ENCODE results near the gene ALDH1A2.
"Not testable (repeated sequence)": the region's sequence is repeated elsewhere in the genome, so short reads cannot be mapped to it uniquely, and the experiment has no call there.

Gene ALDH1A2

DNA sequence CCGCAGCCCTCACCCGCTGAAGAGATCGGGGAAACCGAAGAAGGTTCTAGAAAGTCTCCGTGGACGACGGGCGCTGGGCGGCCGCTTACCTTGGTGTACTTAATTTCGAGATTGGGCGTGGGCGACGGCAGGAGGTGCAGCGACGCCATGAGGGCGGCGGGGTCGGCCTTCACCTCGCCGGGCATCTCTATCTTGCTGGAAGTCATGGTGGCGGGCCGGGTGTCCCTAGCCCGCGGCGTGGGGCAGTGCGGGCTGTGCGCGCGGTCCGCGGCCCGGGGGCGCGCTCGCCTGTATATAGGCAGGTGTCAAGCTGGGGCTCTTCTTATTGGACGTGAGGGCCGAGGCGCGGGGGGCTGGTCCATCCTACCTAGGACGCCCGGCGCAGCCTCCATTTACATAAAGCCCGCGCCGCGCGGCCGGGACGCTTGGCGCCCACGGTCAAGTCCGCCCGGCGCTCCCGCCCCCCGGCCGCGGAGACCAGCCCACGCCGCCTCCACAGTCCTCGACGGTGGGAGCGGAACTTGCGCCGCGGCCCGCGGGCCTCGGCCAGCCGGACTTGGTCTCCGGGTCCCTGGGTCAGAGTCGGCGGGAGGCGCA is at the start of gene ALDH1A2:
Gene ALDH1A2 (minus strand): TSS at position 267 of the 597 bp plus-strand sequence. CDS start 61 bp downstream, at position 206.
- no peak for DNase-seq (ENCODE audit: low spot score)

GRCh38 chr15:58114812-58115211 is 49.3 kb upstream of the ALDH1A2 start:
- DNase-seq (ENCODE audit: low spot score) = no peak

- DNase-seq (ENCODE audit: low spot score) = no peak
Measured at GRCh38 chr15:58114388-58114787, 48.9 kb upstream of the ALDH1A2 start.

DNA sequence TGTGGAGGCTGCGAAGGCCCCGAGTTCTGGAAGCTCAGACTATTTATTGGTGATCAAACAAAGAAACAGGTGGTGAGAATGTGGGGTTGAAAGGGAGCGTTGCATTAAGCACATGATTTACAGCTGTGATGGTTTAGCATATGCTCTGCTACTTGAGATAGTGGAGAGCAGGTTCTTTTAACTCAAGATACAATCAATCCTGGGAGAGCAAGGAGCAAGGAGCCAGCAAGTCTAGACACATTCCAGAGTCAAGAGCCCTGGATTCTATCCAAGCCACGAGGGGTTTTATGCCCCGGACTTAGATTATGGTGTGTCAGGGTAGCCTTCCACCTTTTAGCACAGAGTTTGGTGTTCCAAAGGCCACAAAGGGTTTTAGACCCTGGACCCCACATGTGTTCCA is 47.8 kb upstream of the ALDH1A2 start:
- DNase-seq (ENCODE audit: low spot score) = not testable (repeated sequence)

DNA sequence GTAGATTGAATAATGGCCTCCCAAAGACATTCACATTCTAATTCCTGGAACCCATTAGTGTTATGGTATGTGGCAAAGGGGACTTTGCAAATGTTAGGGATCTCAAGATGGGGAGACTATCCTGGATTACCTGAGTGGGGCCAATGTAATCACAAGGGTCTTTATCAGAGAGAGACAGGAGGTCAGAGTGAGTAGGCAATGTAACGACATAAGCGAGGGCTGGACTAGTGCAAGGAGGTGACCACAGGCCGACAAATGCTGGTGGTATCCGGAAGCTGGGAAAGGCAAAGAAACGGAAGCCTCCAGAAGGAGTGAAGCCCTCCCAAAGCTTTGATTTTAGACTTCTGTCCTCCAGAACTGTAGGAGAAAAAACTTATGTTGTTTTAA is 46.2 kb upstream of the ALDH1A2 start:
- DNase-seq (ENCODE audit: low spot score) = no peak

- no peak for DNase-seq (ENCODE audit: low spot score)
Measured at GRCh38 chr15:58110999-58111717, 45.6 kb upstream of the ALDH1A2 start.

DNA sequence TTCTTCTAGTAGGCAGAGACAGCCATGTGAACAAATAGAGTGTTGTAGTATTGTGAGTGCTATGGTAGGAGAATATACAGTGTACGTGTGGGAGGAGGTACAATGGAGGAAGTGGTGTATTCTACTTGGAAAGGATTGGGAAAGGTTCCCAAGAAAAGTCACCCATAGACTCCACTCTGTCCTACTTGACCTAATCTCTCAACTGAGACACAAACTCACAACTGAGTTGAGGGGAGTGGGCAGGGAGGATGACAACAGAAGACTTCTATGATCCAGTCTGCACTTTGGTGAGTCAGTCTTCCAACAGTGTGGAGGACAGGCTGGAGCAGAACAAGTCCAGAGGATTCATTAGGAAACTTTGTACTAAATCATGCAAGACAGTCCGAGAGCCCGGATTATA is 43.9 kb upstream of the ALDH1A2 start:
- no peak for DNase-seq (ENCODE audit: low spot score)

GRCh38 chr15:58108117-58108516 is 42.6 kb upstream of the ALDH1A2 start:
- DNase-seq (ENCODE audit: low spot score) = no peak

DNA sequence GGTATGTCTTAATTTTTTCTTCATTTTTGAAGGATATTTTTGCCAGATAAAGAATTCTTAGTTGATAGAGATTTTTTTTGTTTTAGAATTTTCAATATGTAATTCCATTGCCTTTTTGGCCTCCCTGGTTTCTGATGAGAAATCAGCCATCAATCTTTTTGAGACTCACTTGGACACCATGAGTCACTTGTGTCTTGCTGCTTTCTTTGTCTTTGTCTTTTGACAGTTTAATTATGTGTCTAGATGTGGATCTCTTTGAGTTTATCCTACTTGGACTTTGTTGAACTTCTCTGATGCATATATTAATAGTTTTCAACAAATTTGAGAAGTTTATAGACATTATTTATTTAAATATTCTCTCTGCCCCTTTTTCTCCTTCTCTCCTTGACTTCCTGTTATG is 38.0 kb upstream of the ALDH1A2 start:
- peak; percentile 1 for DNase-seq (ENCODE audit: low spot score)

DNA sequence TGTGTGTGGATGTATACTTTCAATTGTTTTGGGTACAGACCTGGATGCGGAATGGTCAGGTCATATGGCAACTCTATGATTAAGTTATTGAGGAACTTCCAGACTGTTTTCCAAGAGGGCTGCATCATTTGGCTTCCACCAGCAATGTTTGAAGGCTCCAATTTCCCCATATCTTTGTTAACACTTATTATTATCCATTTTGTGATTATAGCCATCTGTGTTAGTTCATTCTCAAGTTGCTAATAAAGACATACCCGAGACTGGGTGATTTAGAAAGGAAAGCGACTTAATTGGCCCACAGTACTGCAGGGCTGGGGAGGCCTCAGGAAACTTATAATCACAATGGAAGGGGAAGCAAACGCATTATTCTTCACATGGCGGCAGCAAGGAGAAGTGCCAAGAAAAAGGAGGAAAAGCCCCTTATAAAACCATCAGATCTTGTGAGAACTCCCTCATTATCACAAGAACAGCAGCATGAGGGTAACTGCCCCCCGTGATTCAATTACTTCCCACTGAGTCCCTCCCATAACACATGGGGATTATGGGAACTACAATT is 31.1 kb upstream of the ALDH1A2 start:
- no peak for DNase-seq (ENCODE audit: low spot score)

GRCh38 chr15:58095415-58095814 is 29.9 kb upstream of the ALDH1A2 start:
- no peak for DNase-seq (ENCODE audit: low spot score)

- no peak for DNase-seq (ENCODE audit: low spot score)
Measured at GRCh38 chr15:58087871-58088270, 22.4 kb upstream of the ALDH1A2 start.

GRCh38 chr15:58086491-58086890 is 21.0 kb upstream of the ALDH1A2 start:
- DNase-seq (ENCODE audit: low spot score) = peak; percentile 11

GRCh38 chr15:58083526-58083925 is 18.0 kb upstream of the ALDH1A2 start:
- no peak for DNase-seq (ENCODE audit: low spot score)

DNA sequence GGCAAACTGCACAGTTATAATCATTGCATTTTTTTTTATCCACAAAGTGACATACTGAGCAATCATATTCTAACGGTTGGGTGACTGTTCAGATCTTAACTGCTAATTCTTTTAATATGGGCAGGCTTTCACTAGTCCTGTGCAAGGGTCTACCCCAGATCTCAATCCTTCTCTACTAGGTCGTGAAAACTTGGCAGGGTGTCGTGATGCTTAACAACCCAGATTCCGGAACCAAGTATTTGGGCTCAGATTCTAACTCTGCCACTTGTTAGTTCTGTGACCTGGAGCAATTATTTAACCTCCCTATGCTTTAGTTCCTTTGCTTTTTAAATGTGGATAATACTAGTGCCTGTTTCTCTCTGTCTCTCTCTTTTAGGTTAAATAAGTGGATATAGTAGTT is 16.4 kb upstream of the ALDH1A2 start:
- DNase-seq (ENCODE audit: low spot score) = no peak

DNA sequence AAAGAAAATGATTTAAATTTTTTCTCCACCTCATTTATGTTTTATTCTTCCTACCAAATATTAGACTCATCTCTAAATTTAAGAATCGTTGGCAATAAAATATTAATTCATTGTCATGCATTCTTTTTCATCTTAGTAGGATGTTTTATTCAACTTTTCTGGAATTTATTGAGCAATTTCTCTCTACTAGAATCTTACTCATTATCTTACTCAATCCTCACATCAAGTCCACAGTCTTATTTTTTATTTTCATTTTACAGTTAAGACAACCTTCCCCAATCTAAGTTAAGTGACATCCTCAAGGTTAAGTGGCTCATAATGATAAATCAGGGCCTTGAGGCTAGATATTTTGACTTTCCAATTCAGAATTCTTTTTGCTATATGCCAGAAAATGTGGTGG is 15.9 kb upstream of the ALDH1A2 start:
- DNase-seq (ENCODE audit: low spot score) = no peak

- not testable (repeated sequence) for DNase-seq (ENCODE audit: low spot score)
Measured at GRCh38 chr15:58080959-58081358, 15.4 kb upstream of the ALDH1A2 start.

- no peak for DNase-seq (ENCODE audit: low spot score)
Measured at GRCh38 chr15:58080398-58080797, 14.9 kb upstream of the ALDH1A2 start.

DNA sequence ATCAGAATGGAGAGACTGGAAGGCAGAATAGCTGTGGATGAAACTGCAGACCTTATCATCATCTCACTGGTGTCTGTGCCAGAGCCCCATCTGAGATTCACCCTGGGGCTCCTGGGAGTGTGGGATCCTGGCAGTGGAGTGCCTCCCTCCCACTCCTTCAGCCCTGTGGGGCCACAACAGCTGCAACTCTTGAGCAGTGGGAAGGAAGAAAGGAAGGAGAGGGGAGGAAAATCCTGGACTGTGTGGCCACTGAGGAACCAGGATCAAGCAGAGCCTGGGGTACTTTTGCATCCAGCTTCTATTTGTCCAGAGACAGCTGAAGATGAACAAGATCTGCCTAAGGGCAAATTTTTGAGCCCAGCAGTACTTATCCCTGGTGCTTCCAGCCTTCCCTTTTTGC is 13.1 kb upstream of the ALDH1A2 start:
- no peak for DNase-seq (ENCODE audit: low spot score)

DNA sequence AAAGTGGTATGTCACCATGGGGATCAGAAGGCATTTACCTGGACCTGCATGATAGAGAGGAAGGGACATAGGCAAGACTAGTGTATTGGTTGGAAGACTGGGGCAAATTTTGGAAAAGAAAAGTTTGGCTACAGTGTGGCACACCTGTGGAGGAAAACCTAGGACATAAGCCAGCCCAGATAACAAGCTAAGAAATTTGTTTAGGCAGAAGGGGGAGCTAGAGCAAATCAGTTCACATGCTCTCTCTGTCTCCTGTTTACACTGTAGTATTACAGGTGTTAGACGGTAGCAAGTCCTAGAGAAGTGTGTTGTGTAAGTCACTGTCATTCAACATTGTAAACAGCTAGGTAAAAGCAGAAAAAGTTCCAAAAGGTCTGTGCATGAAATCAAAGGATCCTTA is 11.9 kb upstream of the ALDH1A2 start:
- DNase-seq (ENCODE audit: low spot score) = no peak

- DNase-seq (ENCODE audit: low spot score) = no peak
Measured at GRCh38 chr15:58074452-58074851, 8.9 kb upstream of the ALDH1A2 start.

DNA sequence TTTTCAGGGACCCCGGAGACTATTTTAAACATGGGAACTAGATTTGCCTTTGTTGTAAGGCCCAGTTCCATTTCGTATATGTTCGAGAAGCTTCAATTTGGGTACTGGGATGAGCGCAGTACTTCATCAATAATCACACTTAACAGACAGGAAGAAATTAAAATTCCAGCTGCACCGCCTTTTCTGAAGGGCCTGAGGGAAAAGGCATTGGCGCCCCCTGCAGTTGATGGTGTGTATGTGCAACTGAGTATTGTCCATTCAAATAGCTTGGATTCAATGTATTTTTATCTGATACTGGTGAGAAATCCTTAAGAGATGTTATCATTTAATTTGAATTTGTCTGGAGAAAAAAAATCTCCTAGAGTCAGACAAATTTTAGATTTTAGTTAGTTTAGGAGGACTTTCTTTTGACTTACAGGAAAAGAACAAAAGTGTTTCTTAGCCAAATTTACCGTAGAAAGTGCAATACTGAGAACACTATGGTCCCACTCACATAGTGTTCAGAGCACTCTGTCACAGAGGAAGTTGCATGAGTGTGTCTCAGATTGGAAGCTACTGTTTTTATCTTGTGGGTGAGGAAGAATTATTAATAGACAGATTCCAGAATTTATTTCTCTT is 5.4 kb upstream of the ALDH1A2 start:
- DNase-seq (ENCODE audit: low spot score) = peak; percentile 61

GRCh38 chr15:58069008-58069407 is 3.5 kb upstream of the ALDH1A2 start:
- no peak for DNase-seq (ENCODE audit: low spot score)

All from RKO (cell line).